WI38 (cell line): ENCODE results near the gene CCDC117.

ENCODE experiments used
- H3K4me3 ChIP-seq: 2 replicates; pipeline ENCODE4 v1.5.1; 2011; ENCODE audit warnings: low read depth, mild to moderate bottlenecking, control low read depth, low read length
- TF ChIP-seq, protein P1 (sequence below): IDR thresholded peaks from 2 replicates; pipeline ENCODE4 v1.5.1; 2012; ENCODE audit warnings: low read depth, mild to moderate bottlenecking, control low read depth, low read length

CCDC117 gene

GRCh38 chr22:28773461-28773867 lies 969 bp downstream of the CCDC117 start:
- TF ChIP-seq, protein P1, sequence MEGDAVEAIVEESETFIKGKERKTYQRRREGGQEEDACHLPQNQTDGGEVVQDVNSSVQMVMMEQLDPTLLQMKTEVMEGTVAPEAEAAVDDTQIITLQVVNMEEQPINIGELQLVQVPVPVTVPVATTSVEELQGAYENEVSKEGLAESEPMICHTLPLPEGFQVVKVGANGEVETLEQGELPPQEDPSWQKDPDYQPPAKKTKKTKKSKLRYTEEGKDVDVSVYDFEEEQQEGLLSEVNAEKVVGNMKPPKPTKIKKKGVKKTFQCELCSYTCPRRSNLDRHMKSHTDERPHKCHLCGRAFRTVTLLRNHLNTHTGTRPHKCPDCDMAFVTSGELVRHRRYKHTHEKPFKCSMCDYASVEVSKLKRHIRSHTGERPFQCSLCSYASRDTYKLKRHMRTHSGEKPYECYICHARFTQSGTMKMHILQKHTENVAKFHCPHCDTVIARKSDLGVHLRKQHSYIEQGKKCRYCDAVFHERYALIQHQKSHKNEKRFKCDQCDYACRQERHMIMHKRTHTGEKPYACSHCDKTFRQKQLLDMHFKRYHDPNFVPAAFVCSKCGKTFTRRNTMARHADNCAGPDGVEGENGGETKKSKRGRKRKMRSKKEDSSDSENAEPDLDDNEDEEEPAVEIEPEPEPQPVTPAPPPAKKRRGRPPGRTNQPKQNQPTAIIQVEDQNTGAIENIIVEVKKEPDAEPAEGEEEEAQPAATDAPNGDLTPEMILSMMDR = no peak

DNA sequence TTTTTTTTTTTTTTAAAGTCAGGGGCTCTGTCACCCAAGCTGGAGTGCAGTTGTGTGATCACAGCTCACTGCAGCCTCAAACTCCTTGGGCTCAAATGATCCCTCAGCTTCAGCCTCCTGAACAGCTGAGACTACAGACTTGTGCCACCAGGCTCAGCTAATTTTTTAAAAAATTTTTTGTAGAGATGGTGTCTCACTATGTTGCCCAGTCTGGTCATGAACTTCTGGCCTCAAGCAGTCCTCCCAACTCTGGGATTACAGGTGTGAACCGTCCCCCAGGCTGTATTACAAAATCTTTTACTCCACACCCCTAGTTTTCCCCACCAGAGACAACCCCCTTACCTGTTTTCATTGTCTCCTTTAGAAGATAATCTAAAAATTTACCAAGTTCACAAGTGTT lies 1.9 kb downstream of the CCDC117 start:
- TF ChIP-seq, protein P1 = no peak
- peak overlapping the region; percentile 84; the same call in 1 of the 2 replicates for H3K4me3 ChIP-seq

More at GRCh38 chr22:28773461-28773867, 969 bp downstream of the CCDC117 start:
- peak overlapping the region; percentile 84 for H3K4me3 ChIP-seq

DNA sequence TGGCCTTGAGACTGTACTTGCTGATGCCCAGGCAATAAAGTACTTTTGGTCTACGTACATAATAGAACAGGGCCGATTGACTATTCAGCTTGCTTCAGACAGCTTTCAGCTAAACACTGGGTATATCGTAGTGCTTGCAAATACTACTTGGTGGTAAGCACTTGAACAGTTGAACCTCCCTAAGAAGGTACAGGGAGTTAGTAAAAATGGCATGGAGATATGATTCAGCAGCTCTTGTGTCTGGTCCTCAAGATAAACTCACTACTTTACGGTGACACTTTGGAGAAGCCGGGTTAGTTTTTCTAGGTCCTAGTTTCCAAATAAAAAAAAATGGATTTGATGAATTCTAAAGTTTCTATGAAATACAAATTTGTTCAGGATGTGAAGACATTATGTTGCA lies 7.3 kb downstream of the CCDC117 start:
- TF ChIP-seq, protein P1 = no peak

GRCh38 chr22:28780296-28780695 lies 7.8 kb downstream of the CCDC117 start:
- TF ChIP-seq, protein P1 = no peak
- H3K4me3 ChIP-seq = no peak overlapping the region

More for the DNA sequence above, 7.3 kb downstream of the CCDC117 start:
- no peak overlapping the region for H3K4me3 ChIP-seq

GRCh38 chr22:28783786-28784671 lies 11.5 kb downstream of the CCDC117 start:
- TF ChIP-seq, protein P1 = no peak
- H3K4me3 ChIP-seq = no peak overlapping the region

DNA sequence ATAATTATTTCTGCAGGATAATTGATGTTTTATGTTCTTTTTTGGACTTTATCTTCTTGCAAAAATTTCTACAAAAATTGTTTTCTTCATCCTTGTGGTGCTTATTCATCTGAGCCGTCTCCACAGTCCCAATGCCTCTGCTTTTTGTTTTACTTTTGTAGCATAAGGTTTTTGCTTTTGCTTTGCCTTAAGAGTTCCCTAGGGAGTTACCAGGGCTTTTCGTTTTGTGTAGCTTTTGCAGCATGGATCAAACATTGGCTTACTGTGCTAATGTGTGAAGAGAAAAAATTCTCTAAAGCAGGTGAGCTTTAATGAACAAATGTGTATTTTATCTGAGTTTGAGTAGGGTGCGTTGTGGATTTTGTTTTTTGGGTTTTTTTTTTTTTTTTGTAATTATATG lies 16.1 kb downstream of the CCDC117 start:
- H3K4me3 ChIP-seq = no peak overlapping the region
- TF ChIP-seq, protein P1 = no peak

- TF ChIP-seq, protein P1 = no peak
- H3K4me3 ChIP-seq = no peak overlapping the region
Measured at GRCh38 chr22:28791124-28791523, 18.6 kb downstream of the CCDC117 start.
